Smooth muscle cell (in vitro differentiated cells): ENCODE results near the gene TMEM184A. TPM values are rescaled to one million over a fixed set of nuclear protein-coding genes. Genes with fewer than 3 reads are reported as not detected.

Experiments
- DNase-seq: peaks from one replicate; lab custom pipeline; 2025; ENCODE audit not compliant: unreplicated experiment; lab: John Stamatoyannopoulos, UW
- H2AFZ ChIP-seq: fragments of 200-600 bp; sonication (generic); 2 replicates; pipeline ENCODE4 v1.6.0; 2016; ENCODE audit warnings: antibody characterized with exemption, low read depth, mild to moderate bottlenecking
- H3F3A ChIP-seq: fragments of 200-600 bp; sonication (generic); 2 replicates; pipeline ENCODE4 v1.6.0; 2017; ENCODE audit warnings: antibody characterized with exemption, low read depth
- H3K27ac ChIP-seq: fragments of 200-600 bp; sonication (generic); 2 replicates; pipeline ENCODE4 v1.5.1; 2016; ENCODE audit warnings: low read depth, mild to moderate bottlenecking
- H3K27me3 ChIP-seq: fragments of 200-600 bp; sonication (generic); 2 replicates; pipeline ENCODE4 v1.6.1; 2016; ENCODE audit warnings: low read depth, mild to moderate bottlenecking
- H3K36me3 ChIP-seq: fragments of 200-600 bp; sonication (generic); 2 replicates; pipeline ENCODE4 v1.5.1; 2016; ENCODE audit warnings: low read depth
- H3K4me1 ChIP-seq: fragments of 200-600 bp; sonication (generic); 2 replicates; pipeline ENCODE4 v1.5.1; 2016; ENCODE audit warnings: low read depth
- H3K4me2 ChIP-seq: fragments of 200-600 bp; sonication (generic); 2 replicates; pipeline ENCODE4 v1.6.0; 2016; ENCODE audit warnings: mild to moderate bottlenecking
- H3K4me3 ChIP-seq: fragments of 200-600 bp; sonication (generic); 2 replicates; pipeline ENCODE4 v1.5.1; 2016; ENCODE audit warnings: mild to moderate bottlenecking
- H3K79me2 ChIP-seq: fragments of 200-600 bp; sonication (generic); 2 replicates; pipeline ENCODE4 v1.6.0; 2016; ENCODE audit warnings: low read depth, mild to moderate bottlenecking
- H3K9ac ChIP-seq: fragments of 200-600 bp; sonication (generic); 2 replicates; pipeline ENCODE4 v1.6.0; 2016; ENCODE audit warnings: low read depth
- H3K9me3 ChIP-seq: fragments of 200-600 bp; sonication (generic); replicated peaks from 2 replicates; pipeline ENCODE4 v1.5.1; 2016; ENCODE audit warnings: low read depth
- H4K20me1 ChIP-seq: fragments of 200-600 bp; sonication (generic); 2 replicates; pipeline ENCODE4 v1.6.0; 2016; ENCODE audit warnings: low read depth
- WGBS: methylation state at CpG from one replicate; pipeline ENCODE4 v1.1.7; 2016; ENCODE audit warnings: low lambda C conversion rate; 5-methylcytosine and 5-hydroxymethylcytosine counted together
- polyA plus RNA-seq: library from polyadenylated mRNA; unstranded; fragments of >200 nt; fragmentation: Nextera tagmentation; extraction: Ambion mirVana; gene quantifications from 2 replicates; pipeline ENCODE4 v1.2.1, GENCODE V29; 2016
- total RNA-seq: library from RNA; depleted of rRNA; stranded (reverse); fragments of >200 nt; gene quantifications from 2 replicates; pipeline ENCODE4 v1.2.3, GENCODE V29; 2014
- TF ChIP-seq, protein P1 (sequence below): fragments of 200-600 bp; sonication (generic); IDR thresholded peaks from 2 replicates; pipeline ENCODE4 v1.5.1; 2017; ENCODE audit warnings: borderline replicate concordance, mild to moderate bottlenecking, antibody characterized with exemption; ENCODE audit not compliant: insufficient read depth, poor library complexity, severe bottlenecking

TMEM184A gene
- total and polyA plus RNA-seq, 2 experiments from 2014 or later: 1.6 to 4.8 TPM

DNA sequence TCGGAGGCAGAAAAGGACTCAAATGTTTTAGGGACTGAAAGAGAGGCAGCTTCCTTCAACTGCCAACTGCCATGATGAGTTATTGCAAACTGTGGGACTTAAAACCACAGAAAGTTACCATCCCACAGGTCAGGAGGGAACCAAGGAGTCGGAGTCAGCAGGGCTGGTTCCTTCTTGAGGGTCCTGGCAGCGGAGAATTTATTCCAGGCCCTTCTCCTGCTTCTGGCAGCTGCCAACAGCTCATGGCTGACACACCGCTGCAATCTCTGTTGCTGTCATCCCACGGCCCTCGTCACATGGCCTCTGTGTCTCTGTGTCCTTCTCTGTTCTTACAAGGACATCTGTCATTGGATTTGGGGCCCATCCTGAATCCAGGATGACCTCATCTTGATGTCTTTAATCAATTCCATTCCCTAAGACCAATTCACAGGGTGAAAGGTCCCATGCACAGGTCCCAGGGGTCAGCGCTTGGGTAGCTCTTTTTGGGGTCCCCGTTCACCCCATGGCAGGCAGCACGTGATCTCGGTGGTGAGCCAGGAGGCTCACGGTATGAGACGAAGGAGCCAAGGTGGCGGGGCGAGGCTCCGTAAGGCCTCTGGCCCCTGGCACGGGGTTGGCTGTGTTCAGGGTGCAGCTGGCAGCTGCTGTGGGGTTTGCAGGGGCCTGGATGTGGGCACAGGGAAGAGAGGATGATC is 41.2 kb upstream of the TMEM184A start:
- no peaks in the 10 kb centered on the region for H3K79me2 ChIP-seq
- no peaks in the 10 kb centered on the region for H3K9me3 ChIP-seq
- DNase-seq: no peak
- no peaks in the 10 kb centered on the region for H4K20me1 ChIP-seq
- no peaks in the 10 kb centered on the region for H3K27me3 ChIP-seq
- H3K4me2 ChIP-seq: no peak overlapping the region
- H3K9ac ChIP-seq: no peak overlapping the region
- H3K36me3 ChIP-seq: no peaks in the 10 kb centered on the region
- H3K27ac ChIP-seq: no peak overlapping the region
- H3F3A ChIP-seq: no peaks in the 10 kb centered on the region
- TF ChIP-seq, protein P1, sequence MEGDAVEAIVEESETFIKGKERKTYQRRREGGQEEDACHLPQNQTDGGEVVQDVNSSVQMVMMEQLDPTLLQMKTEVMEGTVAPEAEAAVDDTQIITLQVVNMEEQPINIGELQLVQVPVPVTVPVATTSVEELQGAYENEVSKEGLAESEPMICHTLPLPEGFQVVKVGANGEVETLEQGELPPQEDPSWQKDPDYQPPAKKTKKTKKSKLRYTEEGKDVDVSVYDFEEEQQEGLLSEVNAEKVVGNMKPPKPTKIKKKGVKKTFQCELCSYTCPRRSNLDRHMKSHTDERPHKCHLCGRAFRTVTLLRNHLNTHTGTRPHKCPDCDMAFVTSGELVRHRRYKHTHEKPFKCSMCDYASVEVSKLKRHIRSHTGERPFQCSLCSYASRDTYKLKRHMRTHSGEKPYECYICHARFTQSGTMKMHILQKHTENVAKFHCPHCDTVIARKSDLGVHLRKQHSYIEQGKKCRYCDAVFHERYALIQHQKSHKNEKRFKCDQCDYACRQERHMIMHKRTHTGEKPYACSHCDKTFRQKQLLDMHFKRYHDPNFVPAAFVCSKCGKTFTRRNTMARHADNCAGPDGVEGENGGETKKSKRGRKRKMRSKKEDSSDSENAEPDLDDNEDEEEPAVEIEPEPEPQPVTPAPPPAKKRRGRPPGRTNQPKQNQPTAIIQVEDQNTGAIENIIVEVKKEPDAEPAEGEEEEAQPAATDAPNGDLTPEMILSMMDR: no peak
- 81% methylated on average over 16 of the region's 16 CpGs for WGBS
- H2AFZ ChIP-seq: no peak overlapping the region
- H3K4me3 ChIP-seq: no peak overlapping the region
- no peaks in the 10 kb centered on the region for H3K4me1 ChIP-seq

DNA sequence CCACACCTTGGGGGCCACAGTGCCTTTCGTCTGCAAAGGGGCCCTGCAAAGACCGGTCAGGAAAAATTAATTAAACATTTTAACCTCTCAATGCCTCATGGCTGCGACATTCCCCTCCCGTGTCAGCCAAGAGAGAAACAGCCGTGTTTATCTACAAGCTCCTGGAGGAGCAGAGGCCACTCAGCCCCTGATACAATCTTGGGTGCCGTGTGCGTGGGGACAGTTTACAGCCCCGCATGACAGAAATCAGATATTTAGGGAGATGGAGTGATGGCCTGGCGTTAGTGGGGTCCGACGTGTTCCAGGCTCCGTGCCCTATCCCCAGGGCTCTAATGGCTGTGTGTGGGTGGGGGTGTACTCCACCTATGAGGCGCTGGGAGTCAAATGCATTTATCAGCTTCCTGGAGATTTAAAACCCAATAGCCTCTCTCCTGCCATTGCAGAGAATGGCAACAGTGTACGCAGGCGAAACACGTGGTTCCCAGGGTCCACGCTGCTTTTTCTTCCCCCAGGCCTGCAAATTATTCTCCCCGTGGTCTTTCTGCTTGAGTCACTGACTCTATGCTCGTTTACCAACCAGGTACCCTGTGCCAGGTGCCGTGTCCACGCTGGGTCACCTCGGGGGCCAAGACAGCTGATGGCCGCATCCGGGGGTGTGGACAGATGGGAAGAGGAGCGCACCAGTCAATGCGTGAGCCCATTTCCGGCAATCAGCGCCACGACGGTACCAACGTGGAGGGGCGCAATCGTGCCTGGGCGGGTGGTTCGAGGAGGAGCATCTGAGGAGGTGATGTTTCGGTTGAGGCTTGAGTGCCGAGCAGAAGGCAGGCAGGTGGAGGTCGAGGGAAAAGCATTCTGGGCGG is 40.4 kb upstream of the TMEM184A start:
- Histone ChIP-seq H2AFZ (no peak overlapping the region), H3K79me2 (no peaks in the 10 kb centered on the region), H3K27me3 (no peaks in the 10 kb centered on the region), H3K4me3 (no peak overlapping the region), H3K4me2 (no peak overlapping the region), H3K36me3 (no peaks in the 10 kb centered on the region), H3K27ac (no peak overlapping the region), H3K9ac (no peak overlapping the region), H3K9me3 (no peaks in the 10 kb centered on the region), H4K20me1 (no peaks in the 10 kb centered on the region), H3F3A (no peaks in the 10 kb centered on the region), H3K4me1 (no peaks in the 10 kb centered on the region)
- TF ChIP-seq, protein P1: no peak
- DNase-seq: no peak
- WGBS: 84% methylated on average over 39 of the region's 39 CpGs

DNA sequence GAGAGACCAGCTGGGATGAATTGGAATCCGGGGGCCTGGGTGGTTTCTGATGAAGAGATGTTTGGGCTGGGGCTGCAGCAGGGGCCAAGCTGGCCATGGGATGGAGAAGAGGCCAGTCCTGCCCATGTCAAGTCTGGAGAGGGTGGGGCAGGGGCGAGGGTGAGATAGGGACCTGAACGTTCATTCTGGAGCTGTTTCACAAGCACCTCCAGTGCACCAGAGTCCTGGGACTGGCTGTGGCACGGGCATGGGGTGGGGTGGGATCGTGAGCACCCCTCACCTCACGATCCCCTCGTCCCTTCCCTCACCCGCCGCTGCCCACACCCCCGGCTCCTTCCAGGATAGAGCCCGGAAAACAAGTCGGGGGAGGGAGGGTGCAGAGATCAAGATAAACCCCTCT is 39.6 kb upstream of the TMEM184A start:
- Histone ChIP-seq H3K4me1 (no peaks in the 10 kb centered on the region), H3K4me3 (no peak overlapping the region), H3K36me3 (no peaks in the 10 kb centered on the region), H3K4me2 (no peak overlapping the region), H3F3A (no peaks in the 10 kb centered on the region), H4K20me1 (no peaks in the 10 kb centered on the region), H3K27ac (no peak overlapping the region), H2AFZ (no peak overlapping the region), H3K9me3 (no peaks in the 10 kb centered on the region), H3K27me3 (no peaks in the 10 kb centered on the region), H3K9ac (no peak overlapping the region), H3K79me2 (no peaks in the 10 kb centered on the region)
- TF ChIP-seq, protein P1: no peak
- DNase-seq: no peak
- WGBS: 89% methylated on average over 10 of the region's 12 CpGs
